PFSK-1 (cell line): ENCODE data around the gene LARP1B.

ENCODE experiments used
- FOXP2 ChIP-seq: optimal IDR thresholded peaks from 2 replicates; pipeline ENCODE3; 2011; ENCODE audit warnings: borderline replicate concordance, control low read depth, inconsistent platforms; ENCODE audit not compliant: insufficient read depth; ENCODE audit errors: extremely low read length, extremely low read depth
- POLR2AphosphoS5 ChIP-seq: IDR thresholded peaks from 2 replicates; pipeline ENCODE4 v1.6.1; 2012; ENCODE audit warnings: low read depth, mild to moderate bottlenecking, control low read depth, low read length, moderate library complexity
- REST ChIP-seq, 2 experiments: IDR thresholded peaks; 2 replicates each; pipeline versions ENCODE4 v1.6.1 to v1.8.0; 2011 to 2012; ENCODE audit warnings: low read depth in 2 of 2, low read length in 2 of 2, control low read depth in 1 of 2, inconsistent platforms in 1 of 2, mild to moderate bottlenecking in 1 of 2, moderate library complexity in 1 of 2; ENCODE audit not compliant: insufficient read depth in 1 of 2
- SIN3A ChIP-seq: IDR thresholded peaks from 2 replicates; pipeline ENCODE4 v1.6.1; 2012; ENCODE audit warnings: mild to moderate bottlenecking, low read length, moderate library complexity, borderline replicate concordance; ENCODE audit not compliant: insufficient read depth
- TAF1 ChIP-seq: IDR thresholded peaks from 2 replicates; pipeline ENCODE4 v1.6.1; 2012; ENCODE audit warnings: low read length, control low read depth, borderline replicate concordance; ENCODE audit not compliant: insufficient read depth

The LARP1B gene

GRCh38 chr4:128068918-128069317, 7.8 kb downstream of the LARP1B start:
- no peak for TF ChIP-seq POLR2AphosphoS5
- no peak for TF ChIP-seq SIN3A
- no peak for TF ChIP-seq FOXP2
- no peak for TF ChIP-seq TAF1
- TF ChIP-seq REST (IDR thresholded peaks at IDR 0.05; ENCODE audit: insufficient read depth in 1 of 2, low read depth in 2 of 2, low read length in 2 of 2), result no peak

GRCh38 chr4:128076464-128076863, 15.4 kb downstream of the LARP1B start:
- TF ChIP-seq TAF1 (no peak), POLR2AphosphoS5 (no peak), SIN3A (no peak), FOXP2 (no peak), REST (IDR thresholded peaks at IDR 0.05; ENCODE audit: insufficient read depth in 1 of 2, low read depth in 2 of 2, low read length in 2 of 2) (no peak)

GRCh38 chr4:128107766-128108165, 46.7 kb downstream of the LARP1B start:
- no peak for TF ChIP-seq TAF1
- TF ChIP-seq REST (IDR thresholded peaks at IDR 0.05; ENCODE audit: insufficient read depth in 1 of 2, low read depth in 2 of 2, low read length in 2 of 2), result no peak
- TF ChIP-seq POLR2AphosphoS5, result no peak

GRCh38 chr4:128123036-128123435, 61.9 kb downstream of the LARP1B start:
- TF ChIP-seq SIN3A (no peak), TAF1 (no peak), REST (IDR thresholded peaks at IDR 0.05; ENCODE audit: insufficient read depth in 1 of 2, low read depth in 2 of 2, low read length in 2 of 2) (no peak), POLR2AphosphoS5 (no peak), FOXP2 (no peak)

- TF ChIP-seq REST (IDR thresholded peaks at IDR 0.05; ENCODE audit: insufficient read depth in 1 of 2, low read depth in 2 of 2, low read length in 2 of 2) (no peak), SIN3A (no peak), TAF1 (no peak), FOXP2 (no peak), POLR2AphosphoS5 (no peak)
These were observed 69.5 kb downstream of the LARP1B start for GRCh38 chr4:128130621-128131020.
